OCI-M1 (cell line): Measurements from ENCODE around the gene NAT16.
A peak's percentile ranks its signal among the peaks of the same experiment; 100 is the strongest.
"Not testable (repeated sequence)": the region's sequence is repeated elsewhere in the genome, so short reads cannot be mapped to it uniquely, and the experiment has no call there.

ENCODE experiments used
- DNase-seq: peaks from one replicate; lab custom pipeline; 2025; lab: John Stamatoyannopoulos, UW

Gene NAT16

DNA sequence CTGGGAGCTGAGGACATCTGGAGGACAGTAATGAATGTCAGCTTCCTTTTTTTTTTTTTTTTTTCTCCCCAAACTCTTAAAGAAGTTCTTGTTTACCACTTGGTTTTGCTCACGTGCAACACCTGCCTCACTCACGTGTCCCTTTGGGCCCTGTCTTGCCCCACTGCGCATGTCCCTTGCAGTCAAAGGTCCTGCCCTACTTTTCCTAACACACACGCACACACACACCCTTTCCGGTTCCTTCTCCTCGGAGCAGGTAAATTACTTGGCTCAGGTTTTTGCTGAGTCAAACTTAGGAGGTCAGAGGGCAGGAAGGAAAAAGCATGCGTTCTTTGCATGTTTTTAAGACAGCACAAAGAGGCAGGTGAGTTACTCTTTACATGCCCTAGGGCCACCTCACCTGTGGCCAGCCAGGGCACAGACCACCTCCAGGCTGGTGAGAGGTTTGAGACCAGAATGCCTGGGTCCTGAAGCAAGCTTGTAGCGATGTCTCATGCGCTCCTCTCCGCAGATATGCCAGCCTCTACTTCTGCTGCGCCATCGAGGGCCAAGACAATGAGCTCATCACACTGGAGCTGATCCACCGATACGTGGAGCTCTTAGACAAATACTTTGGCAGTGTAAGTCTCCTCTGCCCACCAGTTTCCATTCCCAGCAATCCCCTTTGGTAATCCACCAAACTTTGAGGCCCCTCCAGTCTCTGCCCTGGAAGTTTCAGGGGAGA is 23.1 kb downstream of the NAT16 start:
- DNase-seq = no peak

DNA sequence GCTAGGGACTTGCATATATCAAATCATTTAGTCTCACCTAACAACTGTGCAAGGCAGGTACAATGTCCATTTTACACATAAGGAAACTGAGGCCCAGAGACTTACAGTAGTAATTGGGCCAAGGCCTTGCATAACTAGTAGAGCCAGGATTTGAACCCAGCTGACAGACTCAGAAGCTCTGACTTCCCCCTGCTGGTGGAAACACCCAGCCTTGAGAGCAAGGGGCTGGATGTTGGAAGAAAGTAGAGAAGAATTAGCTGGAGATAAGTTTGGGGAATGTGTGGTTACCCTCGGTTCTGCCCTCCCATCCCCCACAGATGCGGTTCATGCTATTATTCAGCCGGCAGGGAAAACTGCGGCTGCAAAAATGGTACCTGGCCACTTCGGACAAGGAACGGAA is 23.8 kb downstream of the NAT16 start:
- DNase-seq = no peak

DNA sequence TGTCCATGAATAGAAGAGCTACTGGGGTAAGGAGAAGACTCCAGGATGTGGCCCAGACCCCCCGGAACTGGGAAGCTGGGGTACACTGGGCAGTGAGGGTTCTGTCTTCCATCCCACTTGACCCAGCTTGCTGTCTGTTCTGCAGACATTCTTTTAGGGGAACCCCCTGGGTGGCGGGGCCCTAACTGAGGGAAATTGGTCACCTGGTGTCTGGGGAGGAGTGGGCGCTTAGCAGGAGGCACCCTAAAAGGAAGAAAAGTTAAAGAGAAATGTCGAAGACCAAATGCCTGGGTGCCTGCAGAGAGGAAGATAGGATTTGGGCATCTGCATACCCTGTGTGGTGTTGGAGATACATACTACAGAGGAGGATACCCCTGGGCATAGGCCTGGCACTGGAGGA is 24.8 kb downstream of the NAT16 start:
- no peak for DNase-seq

DNA sequence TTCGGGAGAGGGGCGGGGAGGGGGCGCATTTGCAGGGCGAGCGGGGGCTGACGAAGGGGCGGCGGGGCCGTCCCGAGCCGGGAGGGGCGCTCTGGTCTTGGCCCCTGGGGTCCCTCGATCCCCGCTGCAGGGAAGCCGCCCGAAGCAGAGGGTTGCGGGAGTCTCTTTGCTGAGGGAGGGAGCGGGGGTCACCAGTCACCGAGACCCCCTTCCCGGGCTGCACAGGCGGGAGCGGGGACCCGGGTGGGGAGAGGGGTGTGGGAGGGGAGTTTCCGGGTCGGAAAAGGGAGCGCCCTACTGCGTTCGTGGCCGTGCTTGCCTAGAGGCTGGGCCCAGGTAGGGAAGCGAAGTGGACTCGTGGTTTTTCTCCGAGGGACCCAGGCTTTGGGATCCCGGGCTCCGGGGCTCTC is 25.4 kb downstream of the NAT16 start:
- DNase-seq = no peak

DNA sequence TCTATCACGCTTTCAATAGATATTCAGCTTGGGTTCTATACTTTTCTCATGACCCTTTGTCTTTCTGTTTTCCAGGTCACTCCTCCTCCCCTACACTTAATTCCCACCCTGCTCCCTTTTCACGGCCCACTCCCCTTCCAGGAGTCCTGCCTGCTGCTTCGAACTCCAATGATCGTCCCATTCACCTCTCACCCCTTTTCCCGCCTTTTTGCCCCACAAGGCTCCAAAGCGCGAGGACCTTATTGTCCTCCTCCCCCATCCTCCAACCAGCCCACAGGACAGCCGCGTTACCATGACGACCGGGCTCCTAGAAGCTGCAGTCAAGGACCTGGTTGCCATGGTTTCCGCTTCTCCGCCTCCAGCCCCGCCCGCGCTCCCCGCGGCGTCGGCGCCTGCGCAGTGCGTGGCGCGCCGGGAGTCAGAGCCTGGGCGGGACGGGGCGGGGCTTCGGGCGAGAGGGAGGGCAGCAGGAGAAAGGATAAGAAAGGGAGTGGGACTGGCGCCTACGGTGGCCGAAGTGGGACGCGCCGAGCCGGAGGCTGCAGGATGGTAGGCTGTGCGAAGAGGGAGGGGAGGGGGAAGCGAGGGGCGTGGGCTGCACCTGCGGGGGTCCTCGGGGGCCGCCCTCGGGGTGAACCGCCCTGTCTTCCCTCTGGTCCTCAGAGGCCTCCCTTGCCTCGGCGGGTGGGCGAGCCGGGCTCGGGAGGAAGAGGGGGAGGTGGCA is 26.0 kb downstream of the NAT16 start, which contains the start of gene AP1S1:
Gene AP1S1 (plus strand): TSS at position 508 of the 724 bp plus-strand sequence. CDS start 39 bp downstream, at position 547.
- peak; percentile 99 for DNase-seq

DNA sequence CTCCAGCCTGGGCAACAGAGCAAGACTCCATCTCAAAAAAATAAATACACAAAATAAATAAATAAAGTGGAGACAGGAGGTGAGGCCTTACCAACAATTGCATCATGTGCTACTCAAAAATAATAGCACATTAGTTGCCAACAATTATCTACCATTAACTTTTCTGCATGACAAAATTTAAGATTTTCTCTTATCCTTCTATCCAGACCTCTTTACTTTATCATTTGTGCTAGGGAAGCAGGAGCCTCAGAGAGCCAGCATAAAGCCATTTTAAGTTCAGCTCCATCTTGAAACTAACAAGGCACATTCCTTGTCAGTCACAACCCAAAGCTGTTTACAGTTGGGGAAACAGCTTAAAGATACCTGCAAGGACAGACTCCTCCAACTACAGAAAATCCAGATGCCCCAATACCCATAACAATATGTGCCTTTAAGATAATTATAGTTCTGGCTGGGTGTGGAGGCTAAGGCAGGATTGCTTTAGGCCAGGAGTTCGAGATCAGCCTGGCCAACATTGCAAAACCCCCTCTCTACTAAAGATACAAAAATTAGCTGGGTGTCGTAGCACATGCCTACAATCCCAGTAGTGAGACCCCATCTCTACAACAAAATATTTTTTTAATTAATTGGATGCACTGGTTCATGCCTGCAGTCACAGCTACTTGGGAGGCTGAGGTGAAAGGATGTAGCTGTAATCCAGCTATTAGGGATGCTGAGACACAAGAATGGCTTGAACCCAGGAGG is 28.0 kb downstream of the NAT16 start:
- DNase-seq = peak; percentile 36

DNA sequence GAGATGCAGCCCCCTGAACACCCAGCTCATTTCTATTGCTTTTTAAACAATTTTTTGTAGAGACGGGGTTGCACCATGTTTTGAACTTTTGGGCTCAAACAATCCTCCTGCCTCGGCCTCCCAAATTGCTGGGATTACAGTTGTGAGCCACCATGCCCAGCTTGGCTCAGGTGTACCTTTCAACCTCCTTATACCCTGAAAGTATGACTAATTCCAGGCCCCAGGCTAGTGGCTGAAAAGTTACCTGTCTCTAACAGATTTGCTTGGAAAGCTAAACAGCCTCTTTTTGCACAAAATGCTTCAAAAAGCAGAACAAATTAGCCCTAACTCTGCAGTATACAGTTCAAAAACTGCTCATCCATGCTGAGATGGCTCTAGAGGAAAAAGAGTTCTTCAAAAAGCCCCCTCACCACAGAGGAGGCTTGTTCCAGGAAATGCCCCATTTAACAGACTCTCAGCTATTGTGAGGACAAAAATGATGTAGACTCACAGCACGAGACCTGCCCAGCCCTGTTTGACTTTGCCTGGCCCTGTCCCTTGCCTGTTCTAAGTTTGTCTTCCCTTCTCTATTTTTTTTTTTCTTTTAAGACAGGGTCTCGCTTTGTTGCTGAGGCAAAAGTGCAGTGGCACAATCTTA is 39.2 kb downstream of the NAT16 start:
- DNase-seq = no peak

DNA sequence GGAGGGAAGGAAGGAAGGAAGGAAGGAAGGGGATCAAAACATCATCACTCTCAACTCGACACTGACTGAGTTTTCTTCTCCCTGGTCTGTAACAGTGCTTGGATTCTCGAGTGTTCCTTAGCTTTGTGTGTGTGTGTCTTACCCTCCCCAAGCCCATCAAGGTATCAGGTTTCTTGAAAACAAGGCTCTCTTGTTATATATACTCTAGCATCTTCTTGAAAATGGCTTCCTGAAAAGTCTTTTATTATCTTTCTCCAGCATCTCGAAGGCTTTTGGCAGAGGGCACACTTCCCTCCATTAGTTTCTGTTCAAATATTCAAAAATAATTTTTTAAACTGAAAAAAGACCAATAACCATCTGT is 39.8 kb downstream of the NAT16 start:
- no peak for DNase-seq

DNA sequence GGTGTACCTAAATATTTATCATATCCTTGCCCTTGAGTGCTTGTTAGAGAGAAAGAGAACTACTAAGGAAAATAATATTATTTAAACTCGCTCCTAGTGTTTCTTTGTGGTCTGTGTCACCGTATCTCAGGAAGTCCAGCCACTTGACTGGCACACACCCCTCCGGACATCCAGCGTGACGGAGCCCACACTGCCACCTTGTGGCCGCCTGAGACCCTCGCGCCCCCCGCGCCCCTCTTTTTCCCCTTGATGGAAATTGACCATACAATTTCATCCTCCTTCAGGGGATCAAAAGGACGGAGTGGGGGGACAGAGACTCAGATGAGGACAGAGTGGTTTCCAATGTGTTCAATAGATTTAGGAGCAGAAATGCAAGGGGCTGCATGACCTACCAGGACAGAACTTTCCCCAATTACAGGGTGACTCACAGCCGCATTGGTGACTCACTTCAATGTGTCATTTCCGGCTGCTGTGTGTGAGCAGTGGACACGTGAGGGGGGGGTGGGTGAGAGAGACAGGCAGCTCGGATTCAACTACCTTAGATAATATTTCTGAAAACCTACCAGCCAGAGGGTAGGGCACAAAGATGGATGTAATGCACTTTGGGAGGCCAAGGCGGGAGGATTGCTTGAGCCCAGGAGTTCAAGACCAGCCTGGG is 41.8 kb downstream of the NAT16 start:
- peak; percentile 99 for DNase-seq

DNA sequence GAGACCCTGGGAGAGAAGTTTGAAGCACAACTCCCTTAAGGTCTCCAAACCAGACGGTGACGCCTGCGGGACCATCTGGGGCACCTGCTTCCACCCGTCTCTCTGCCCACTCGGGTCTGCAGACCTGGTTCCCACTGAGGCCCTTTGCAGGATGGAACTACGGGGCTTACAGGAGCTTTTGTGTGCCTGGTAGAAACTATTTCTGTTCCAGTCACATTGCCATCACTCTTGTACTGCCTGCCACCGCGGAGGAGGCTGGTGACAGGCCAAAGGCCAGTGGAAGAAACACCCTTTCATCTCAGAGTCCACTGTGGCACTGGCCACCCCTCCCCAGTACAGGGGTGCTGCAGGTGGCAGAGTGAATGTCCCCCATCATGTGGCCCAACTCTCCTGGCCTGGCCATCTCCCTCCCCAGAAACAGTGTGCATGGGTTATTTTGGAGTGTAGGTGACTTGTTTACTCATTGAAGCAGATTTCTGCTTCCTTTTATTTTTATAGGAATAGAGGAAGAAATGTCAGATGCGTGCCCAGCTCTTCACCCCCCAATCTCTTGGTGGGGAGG is 42.4 kb downstream of the NAT16 start:
- no peak for DNase-seq

DNA sequence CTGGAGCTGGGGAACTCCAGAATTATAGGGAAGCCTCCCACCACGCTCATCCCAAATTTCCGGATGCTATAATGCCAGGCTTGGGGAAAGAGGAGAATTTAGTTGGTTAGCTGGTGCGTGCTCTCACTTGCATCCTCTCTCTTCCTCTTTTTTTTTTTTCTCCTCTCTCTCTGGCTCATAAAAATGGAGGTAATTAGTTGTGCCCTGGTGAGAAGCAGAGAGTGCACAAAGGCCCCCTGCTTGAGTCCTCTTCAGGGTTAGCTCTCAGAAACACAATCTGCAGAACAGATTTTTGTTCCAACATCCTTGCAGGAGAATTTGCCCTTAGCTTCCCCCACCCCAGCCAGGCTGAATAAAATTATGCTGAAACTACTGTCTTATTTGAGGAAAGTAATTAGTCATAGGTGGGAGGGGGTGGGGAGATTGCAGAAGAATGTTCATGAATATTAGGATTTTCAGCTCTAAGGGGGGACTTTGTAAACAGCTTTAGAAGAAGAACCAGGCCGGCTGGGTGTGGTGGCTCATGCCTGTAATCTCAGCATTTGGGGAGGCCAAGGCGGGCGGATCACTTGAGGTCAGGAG is 45.6 kb downstream of the NAT16 start:
- DNase-seq = peak; percentile 69

DNA sequence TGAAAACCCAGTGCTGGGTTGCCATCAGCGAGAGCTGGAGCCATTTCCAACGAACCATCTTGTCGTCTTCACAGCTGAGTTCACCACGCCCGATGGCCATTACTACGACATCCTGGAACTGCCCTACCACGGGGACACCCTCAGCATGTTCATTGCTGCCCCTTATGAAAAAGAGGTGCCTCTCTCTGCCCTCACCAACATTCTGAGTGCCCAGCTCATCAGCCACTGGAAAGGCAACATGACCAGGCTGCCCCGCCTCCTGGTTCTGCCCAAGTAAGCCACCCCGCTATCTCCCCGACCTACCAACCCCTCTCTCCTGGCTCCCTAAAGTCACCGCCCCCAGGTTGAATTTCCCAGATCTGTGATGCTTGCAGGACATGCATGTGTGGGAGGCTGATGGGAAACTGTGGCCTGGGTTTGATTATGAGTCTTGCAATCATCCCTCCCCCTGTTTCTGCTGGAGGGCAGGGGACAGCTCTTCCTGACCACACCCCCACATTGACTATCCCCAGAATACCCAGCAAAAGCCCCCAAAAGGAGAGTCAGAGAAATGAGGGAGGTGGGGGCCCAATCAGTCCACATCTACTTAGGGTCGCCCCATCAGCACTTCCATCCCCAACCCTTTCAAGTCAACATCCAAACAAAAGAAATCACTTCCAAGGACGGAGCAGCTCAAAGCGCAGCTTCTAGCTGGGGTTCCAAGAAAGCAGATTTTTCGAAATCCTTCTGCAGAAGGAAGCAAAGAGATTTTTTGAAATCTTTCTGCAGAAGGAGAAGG is 46.3 kb downstream of the NAT16 start:
- DNase-seq = no peak

DNA sequence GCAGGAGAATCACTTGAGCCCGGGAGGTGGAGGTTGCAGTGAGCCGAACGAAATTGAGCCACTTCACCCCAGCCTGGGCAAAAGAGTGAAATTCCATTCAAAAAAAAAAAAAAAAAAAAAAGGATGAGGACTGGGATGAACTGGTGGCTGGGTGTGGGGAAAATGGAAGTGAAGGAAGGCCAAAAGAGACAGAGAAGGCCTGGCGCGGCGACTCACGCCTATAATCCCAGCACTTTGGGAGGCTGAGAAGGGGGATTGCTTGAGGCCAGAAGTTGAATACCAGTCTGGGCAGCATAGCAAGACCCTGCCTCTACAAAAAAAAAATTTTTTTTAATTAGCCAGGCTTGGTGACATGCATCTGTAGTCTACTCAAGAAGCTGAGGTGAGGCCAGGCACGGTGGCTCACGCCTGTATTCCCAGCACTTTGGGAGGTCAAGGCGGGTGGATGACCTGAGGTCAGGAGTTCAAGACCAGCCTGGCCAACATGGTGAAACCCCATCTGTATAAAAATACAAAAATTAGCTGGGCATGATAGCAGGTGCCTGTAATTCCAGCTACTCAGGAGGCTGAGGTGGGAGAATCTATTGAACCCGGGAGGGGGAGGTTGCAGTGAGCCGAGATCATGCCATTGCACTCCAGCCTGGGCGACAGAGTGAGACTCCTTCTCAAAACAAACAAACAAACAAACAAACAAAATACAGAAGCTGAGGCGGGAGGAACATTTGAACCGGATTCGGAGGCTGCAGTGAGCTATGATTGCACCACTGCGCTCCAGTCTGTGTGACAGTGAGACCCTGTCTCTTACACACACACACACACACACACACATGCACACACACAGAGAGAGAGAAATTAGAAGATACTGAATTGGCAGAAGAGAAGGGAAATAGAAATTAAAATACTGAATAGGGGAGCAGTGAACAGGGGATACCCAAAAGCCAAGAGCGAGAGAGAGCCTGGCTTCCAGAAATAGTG is 47.2 kb downstream of the NAT16 start:
- not testable (repeated sequence) for DNase-seq

DNA sequence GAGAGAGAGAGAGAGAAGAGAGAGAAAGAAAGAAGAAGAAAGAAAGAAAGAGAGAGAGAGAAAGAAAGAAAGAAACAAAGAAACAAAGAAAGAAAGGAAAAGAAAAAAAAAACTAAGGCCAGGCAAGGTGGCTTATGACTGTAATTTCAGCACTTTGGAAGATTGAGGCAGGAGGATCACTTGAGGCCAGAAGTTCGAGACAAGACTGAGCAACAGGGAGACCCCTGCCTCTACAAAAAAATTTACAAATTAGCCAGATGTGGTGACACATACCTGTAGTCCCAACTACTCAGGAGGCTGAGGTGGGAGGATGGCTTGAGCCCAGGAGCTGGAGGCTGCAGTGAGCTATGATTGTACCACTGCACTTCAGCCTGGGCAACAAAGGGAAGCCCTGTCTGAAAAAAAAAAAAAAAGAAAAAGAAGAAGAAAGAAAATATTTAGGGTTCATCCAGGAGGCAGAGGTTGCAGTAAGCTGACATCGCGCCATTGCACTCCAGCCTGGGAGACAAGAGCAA is 50.4 kb downstream of the NAT16 start:
- DNase-seq = no peak

DNA sequence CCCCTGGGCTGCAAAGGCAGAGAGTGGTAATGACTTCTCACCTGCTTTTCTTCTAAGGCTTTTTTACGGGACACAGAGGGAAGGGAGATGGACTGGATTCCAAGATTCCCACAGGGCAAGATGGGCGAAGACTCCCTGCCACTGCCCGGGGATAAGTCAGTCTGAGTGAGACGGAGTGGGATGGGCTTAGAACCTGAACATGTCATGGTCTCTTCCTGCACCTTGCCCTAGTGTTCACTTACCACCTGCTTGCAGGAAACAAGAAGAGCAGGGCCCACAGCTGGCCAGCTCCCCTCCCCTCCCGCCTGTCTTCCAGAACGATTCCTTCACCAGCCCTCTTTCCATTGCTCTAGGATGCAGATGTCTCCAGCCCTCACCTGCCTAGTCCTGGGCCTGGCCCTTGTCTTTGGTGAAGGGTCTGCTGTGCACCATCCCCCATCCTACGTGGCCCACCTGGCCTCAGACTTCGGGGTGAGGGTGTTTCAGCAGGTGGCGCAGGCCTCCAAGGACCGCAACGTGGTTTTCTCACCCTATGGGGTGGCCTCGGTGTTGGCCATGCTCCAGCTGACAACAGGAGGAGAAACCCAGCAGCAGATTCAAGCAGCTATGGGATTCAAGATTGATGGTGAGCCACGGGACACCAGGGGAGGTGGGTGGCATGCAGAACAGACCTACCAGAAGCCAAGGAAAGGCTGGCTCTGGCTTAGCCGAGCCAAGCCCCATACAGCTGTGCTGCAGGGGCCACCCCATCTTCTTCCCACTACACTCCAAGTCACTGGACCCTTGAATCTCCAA is 51.9 kb downstream of the NAT16 start:
- DNase-seq = no peak

DNA sequence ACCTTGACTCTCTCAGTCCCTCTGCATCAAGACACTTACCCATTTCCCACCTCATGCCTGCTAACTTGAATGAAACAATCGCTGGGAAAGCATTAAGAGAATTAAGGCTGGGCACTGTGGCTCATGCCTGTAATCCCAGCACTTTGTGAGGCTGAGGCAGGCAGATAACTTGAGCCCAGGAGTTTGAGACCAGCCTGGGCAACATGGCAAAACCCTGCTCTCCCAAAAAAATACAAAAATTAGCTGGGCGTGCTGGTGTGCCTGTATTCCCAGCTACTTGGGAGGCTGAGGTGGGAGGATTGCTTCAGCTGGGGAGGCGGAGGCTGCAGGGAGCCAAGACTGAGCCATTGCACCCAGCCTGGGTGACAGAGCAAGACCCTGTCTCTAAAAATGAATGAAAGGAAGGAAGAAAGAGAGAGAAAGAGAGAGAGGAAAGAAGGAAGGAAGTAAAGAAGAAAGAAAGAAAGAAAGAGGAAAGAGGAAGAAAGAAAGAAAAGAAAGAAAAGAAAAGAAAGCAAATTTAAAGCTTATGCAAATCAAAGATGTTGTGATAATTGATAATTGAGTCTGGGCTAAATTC is 52.5 kb downstream of the NAT16 start:
- DNase-seq = no peak

DNA sequence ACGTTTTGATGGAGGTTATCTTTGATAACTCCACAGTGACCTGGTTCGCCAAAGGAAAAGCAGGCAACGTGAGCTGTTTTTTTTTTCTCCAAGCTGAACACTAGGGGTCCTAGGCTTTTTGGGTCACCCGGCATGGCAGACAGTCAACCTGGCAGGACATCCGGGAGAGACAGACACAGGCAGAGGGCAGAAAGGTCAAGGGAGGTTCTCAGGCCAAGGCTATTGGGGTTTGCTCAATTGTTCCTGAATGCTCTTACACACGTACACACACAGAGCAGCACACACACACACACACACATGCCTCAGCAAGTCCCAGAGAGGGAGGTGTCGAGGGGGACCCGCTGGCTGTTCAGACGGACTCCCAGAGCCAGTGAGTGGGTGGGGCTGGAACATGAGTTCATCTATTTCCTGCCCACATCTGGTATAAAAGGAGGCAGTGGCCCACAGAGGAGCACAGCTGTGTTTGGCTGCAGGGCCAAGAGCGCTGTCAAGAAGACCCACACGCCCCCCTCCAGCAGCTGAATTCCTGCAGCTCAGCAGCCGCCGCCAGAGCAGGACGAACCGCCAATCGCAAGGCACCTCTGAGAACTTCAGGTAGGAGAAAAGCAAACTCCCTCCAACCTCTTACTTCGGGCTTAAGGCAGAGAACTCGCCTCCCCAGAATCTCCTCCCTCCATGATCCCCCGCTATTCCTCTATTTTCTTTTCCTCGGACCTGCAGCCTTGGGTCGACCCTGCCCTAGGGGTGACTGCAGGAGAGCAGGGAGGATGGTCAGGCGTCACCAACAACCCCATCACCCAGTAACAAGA is 53.2 kb downstream of the NAT16 start, which contains the start of gene SERPINE1:
Gene SERPINE1 (plus strand): TSS at position 454 of the 809 bp plus-strand sequence. CDS start 1,290 bp downstream, outside the sequence.
- peak; percentile 64 for DNase-seq
